Measurements from ENCODE around the gene ARHGAP9.

GRCh38 chr12:57526477-57527126 lies 46.9 kb upstream of the ARHGAP9 start:
- TF ChIP-seq CTCF (IDR thresholded peaks at IDR 0.05) (no peak), FOSL2 (IDR thresholded peaks at IDR 0.05; ENCODE audit: borderline replicate concordance, low read depth) (no peak), YY1 (IDR thresholded peaks at IDR 0.05; ENCODE audit: low read depth) (no peak), TAF1 (IDR thresholded peaks at IDR 0.05; ENCODE audit: borderline replicate concordance, low read depth, low read length) (no peak), NRF1 (IDR thresholded peaks at IDR 0.05; ENCODE audit: low read depth, low read length) (no peak), RXRA (IDR thresholded peaks at IDR 0.05; ENCODE audit: borderline replicate concordance, low read depth) (no peak), MEF2A (IDR thresholded peaks at IDR 0.05; ENCODE audit: borderline replicate concordance, low read depth) (no peak), TEAD4 (IDR thresholded peaks at IDR 0.05; ENCODE audit: borderline replicate concordance, insufficient read depth) (no peak)
- TF ChIP-seq, protein P1, sequence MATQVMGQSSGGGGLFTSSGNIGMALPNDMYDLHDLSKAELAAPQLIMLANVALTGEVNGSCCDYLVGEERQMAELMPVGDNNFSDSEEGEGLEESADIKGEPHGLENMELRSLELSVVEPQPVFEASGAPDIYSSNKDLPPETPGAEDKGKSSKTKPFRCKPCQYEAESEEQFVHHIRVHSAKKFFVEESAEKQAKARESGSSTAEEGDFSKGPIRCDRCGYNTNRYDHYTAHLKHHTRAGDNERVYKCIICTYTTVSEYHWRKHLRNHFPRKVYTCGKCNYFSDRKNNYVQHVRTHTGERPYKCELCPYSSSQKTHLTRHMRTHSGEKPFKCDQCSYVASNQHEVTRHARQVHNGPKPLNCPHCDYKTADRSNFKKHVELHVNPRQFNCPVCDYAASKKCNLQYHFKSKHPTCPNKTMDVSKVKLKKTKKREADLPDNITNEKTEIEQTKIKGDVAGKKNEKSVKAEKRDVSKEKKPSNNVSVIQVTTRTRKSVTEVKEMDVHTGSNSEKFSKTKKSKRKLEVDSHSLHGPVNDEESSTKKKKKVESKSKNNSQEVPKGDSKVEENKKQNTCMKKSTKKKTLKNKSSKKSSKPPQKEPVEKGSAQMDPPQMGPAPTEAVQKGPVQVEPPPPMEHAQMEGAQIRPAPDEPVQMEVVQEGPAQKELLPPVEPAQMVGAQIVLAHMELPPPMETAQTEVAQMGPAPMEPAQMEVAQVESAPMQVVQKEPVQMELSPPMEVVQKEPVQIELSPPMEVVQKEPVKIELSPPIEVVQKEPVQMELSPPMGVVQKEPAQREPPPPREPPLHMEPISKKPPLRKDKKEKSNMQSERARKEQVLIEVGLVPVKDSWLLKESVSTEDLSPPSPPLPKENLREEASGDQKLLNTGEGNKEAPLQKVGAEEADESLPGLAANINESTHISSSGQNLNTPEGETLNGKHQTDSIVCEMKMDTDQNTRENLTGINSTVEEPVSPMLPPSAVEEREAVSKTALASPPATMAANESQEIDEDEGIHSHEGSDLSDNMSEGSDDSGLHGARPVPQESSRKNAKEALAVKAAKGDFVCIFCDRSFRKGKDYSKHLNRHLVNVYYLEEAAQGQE (IDR thresholded peaks at IDR 0.05; ENCODE audit: low read depth, low read length) = no peak

Data from SK-N-SH (cell line).